ENCODE results near the gene RAI1. TPM values are rescaled to one million over a fixed set of nuclear protein-coding genes. Genes with fewer than 3 reads are reported as not detected.

Gene RAI1
- total RNA-seq, 4 donors from 2014 or later, result 19.4 to 38.2 (median 35.3) TPM

- WGBS, 2 donors, result 96 to 100% methylated on average over 3 to 11 of the region's 13 CpGs
- DNase-seq (ENCODE audit: low spot score in 2 of 2), result no peak
- H3K4me3 ChIP-seq (ENCODE audit: low read depth, poor library complexity, severe bottlenecking), result no peak overlapping the region
- intact Hi-C loops (cut with DNase I; ENCODE audit: low total_unique reads), result loop anchor here (10.0 kb wide), 1 partner anchor 112 kb away; the partner anchor contains the start of gene RAI1
- TF ChIP-seq, protein P1, sequence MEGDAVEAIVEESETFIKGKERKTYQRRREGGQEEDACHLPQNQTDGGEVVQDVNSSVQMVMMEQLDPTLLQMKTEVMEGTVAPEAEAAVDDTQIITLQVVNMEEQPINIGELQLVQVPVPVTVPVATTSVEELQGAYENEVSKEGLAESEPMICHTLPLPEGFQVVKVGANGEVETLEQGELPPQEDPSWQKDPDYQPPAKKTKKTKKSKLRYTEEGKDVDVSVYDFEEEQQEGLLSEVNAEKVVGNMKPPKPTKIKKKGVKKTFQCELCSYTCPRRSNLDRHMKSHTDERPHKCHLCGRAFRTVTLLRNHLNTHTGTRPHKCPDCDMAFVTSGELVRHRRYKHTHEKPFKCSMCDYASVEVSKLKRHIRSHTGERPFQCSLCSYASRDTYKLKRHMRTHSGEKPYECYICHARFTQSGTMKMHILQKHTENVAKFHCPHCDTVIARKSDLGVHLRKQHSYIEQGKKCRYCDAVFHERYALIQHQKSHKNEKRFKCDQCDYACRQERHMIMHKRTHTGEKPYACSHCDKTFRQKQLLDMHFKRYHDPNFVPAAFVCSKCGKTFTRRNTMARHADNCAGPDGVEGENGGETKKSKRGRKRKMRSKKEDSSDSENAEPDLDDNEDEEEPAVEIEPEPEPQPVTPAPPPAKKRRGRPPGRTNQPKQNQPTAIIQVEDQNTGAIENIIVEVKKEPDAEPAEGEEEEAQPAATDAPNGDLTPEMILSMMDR (IDR thresholded peaks at IDR 0.05), result no peak
- TF ChIP-seq POLR2A (IDR thresholded peaks at IDR 0.05), result no peak
Measured at GRCh38 chr17:17796787-17797061, 115.5 kb downstream of the RAI1 start.

- TF ChIP-seq, protein P1 (IDR thresholded peaks at IDR 0.05), result no peak
- no peak for TF ChIP-seq POLR2A (IDR thresholded peaks at IDR 0.05)
- intact Hi-C loops (cut with DNase I; ENCODE audit: low total_unique reads), result loop anchor here (10.0 kb wide), 1 partner anchor 112 kb away; the partner anchor contains the start of gene RAI1
- H3K4me3 ChIP-seq (ENCODE audit: low read depth, poor library complexity, severe bottlenecking), result no peak overlapping the region
- DNase-seq (ENCODE audit: low spot score in 2 of 2), result no peak
- WGBS, 2 donors, result 87% methylated on average over 29 to 30 of the region's 30 CpGs
Measured at GRCh38 chr17:17797119-17797809, 116.0 kb downstream of the RAI1 start.

- H3K4me3 ChIP-seq (ENCODE audit: low read depth, poor library complexity, severe bottlenecking), result no peak overlapping the region
- intact Hi-C loops (cut with DNase I; ENCODE audit: low total_unique reads), result loop anchor here (10.0 kb wide), 1 partner anchor 113 kb away; the partner anchor contains the start of gene RAI1
Measured at GRCh38 chr17:17798010-17798556, 116.8 kb downstream of the RAI1 start.

GRCh38 chr17:17798573-17799255 lies 117.5 kb downstream of the RAI1 start:
- no peak for DNase-seq (ENCODE audit: low spot score in 2 of 2)
- TF ChIP-seq POLR2A (IDR thresholded peaks at IDR 0.05), result no peak
- TF ChIP-seq, protein P1 (IDR thresholded peaks at IDR 0.05), result no peak
- intact Hi-C loops (cut with DNase I; ENCODE audit: low total_unique reads), result loop anchor here (10.0 kb wide), 1 partner anchor 114 kb away; the partner anchor contains the start of gene RAI1
- WGBS, 2 donors, result 87 to 96% methylated on average over 10 to 13 of the region's 16 CpGs
- no peak overlapping the region for H3K4me3 ChIP-seq (ENCODE audit: low read depth, poor library complexity, severe bottlenecking)

More at GRCh38 chr17:17798010-17798556, 116.8 kb downstream of the RAI1 start:
- DNase-seq (ENCODE audit: low spot score in 2 of 2), result no peak
- WGBS, 2 donors, result 94 to 95% methylated on average over 10 to 25 of the region's 25 CpGs
- TF ChIP-seq, protein P1 (IDR thresholded peaks at IDR 0.05), result no peak
- TF ChIP-seq POLR2A (IDR thresholded peaks at IDR 0.05), result no peak

- no peak overlapping the region for H3K4me3 ChIP-seq (ENCODE audit: low read depth, poor library complexity, severe bottlenecking)
- intact Hi-C loops (cut with DNase I; ENCODE audit: low total_unique reads), result no loop called here
- DNase-seq (ENCODE audit: low spot score in 2 of 2), result no peak
- WGBS, 2 donors, result 88 to 90% methylated on average over 12 of the region's 12 CpGs
- TF ChIP-seq, protein P1 (IDR thresholded peaks at IDR 0.05), result no peak
- no peak for TF ChIP-seq POLR2A (IDR thresholded peaks at IDR 0.05)
Measured at GRCh38 chr17:17800504-17801021, 119.3 kb downstream of the RAI1 start.

Measured in lower leg skin (tissue), 4 donors.